ENCODE measurements around the gene BOC.

- TF ChIP-seq POLR2AphosphoS5 (IDR thresholded peaks at IDR 0.05; ENCODE audit: low read depth) (no peak), CTCF (conservative IDR thresholded peaks at IDR 0.05; ENCODE audit: low read depth in 2 of 2) (no peak), REST (IDR thresholded peaks at IDR 0.05; ENCODE audit: unreplicated experiment) (no peak), EZH2 (IDR thresholded peaks at IDR 0.05; ENCODE audit: low read depth, unreplicated experiment) (no peak), NANOG (IDR thresholded peaks at IDR 0.05; ENCODE audit: borderline replicate concordance) (no peak), JUNB (IDR thresholded peaks at IDR 0.05; ENCODE audit: unreplicated experiment) (no peak), EZH2phosphoT487 (IDR thresholded peaks at IDR 0.05; ENCODE audit: unreplicated experiment) (no peak), ZNF331 (CRISPR knock-in tag; IDR thresholded peaks at IDR 0.05; ENCODE audit: low read depth) (no peak), CREB1 (CRISPR knock-in tag; IDR thresholded peaks at IDR 0.05; ENCODE audit: low read depth) (no peak), ZNF114 (CRISPR knock-in tag; IDR thresholded peaks at IDR 0.05) (no peak), STAT1 (IDR thresholded peaks at IDR 0.05; ENCODE audit: unreplicated experiment) (no peak)
- TF ChIP-seq, protein P1, sequence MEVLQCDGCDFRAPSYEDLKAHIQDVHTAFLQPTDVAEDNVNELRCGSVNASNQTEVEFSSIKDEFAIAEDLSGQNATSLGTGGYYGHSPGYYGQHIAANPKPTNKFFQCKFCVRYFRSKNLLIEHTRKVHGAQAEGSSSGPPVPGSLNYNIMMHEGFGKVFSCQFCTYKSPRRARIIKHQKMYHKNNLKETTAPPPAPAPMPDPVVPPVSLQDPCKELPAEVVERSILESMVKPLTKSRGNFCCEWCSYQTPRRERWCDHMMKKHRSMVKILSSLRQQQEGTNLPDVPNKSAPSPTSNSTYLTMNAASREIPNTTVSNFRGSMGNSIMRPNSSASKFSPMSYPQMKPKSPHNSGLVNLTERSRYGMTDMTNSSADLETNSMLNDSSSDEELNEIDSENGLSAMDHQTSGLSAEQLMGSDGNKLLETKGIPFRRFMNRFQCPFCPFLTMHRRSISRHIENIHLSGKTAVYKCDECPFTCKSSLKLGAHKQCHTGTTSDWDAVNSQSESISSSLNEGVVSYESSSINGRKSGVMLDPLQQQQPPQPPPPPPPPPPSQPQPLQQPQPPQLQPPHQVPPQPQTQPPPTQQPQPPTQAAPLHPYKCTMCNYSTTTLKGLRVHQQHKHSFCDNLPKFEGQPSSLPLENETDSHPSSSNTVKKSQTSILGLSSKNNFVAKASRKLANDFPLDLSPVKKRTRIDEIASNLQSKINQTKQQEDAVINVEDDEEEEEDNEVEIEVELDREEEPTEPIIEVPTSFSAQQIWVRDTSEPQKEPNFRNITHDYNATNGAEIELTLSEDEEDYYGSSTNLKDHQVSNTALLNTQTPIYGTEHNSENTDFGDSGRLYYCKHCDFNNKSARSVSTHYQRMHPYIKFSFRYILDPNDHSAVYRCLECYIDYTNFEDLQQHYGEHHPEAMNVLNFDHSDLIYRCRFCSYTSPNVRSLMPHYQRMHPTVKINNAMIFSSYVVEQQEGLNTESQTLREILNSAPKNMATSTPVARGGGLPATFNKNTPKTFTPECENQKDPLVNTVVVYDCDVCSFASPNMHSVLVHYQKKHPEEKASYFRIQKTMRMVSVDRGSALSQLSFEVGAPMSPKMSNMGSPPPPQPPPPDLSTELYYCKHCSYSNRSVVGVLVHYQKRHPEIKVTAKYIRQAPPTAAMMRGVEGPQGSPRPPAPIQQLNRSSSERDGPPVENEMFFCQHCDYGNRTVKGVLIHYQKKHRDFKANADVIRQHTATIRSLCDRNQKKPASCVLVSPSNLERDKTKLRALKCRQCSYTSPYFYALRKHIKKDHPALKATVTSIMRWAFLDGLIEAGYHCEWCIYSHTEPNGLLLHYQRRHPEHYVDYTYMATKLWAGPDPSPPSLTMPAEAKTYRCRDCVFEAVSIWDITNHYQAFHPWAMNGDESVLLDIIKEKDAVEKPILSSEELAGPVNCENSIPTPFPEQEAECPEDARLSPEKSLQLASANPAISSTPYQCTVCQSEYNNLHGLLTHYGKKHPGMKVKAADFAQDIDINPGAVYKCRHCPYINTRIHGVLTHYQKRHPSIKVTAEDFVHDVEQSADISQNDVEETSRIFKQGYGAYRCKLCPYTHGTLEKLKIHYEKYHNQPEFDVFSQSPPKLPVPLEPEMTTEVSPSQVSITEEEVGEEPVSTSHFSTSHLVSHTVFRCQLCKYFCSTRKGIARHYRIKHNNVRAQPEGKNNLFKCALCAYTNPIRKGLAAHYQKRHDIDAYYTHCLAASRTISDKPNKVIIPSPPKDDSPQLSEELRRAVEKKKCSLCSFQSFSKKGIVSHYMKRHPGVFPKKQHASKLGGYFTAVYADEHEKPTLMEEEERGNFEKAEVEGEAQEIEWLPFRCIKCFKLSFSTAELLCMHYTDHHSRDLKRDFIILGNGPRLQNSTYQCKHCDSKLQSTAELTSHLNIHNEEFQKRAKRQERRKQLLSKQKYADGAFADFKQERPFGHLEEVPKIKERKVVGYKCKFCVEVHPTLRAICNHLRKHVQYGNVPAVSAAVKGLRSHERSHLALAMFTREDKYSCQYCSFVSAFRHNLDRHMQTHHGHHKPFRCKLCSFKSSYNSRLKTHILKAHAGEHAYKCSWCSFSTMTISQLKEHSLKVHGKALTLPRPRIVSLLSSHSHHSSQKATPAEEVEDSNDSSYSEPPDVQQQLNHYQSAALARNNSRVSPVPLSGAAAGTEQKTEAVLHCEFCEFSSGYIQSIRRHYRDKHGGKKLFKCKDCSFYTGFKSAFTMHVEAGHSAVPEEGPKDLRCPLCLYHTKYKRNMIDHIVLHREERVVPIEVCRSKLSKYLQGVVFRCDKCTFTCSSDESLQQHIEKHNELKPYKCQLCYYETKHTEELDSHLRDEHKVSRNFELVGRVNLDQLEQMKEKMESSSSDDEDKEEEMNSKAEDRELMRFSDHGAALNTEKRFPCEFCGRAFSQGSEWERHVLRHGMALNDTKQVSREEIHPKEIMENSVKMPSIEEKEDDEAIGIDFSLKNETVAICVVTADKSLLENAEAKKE (CRISPR knock-in tag; IDR thresholded peaks at IDR 0.05) = no peak
- TF ChIP-seq, protein P2, sequence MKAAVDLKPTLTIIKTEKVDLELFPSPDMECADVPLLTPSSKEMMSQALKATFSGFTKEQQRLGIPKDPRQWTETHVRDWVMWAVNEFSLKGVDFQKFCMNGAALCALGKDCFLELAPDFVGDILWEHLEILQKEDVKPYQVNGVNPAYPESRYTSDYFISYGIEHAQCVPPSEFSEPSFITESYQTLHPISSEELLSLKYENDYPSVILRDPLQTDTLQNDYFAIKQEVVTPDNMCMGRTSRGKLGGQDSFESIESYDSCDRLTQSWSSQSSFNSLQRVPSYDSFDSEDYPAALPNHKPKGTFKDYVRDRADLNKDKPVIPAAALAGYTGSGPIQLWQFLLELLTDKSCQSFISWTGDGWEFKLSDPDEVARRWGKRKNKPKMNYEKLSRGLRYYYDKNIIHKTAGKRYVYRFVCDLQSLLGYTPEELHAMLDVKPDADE (IDR thresholded peaks at IDR 0.05) = no peak
Observed at GRCh38 chr3:113245761-113246161, 34.4 kb downstream of the BOC start.
